ENCODE data around the gene KCNE2. TPM values are rescaled to one million over a fixed set of nuclear protein-coding genes. Genes with fewer than 3 reads are reported as not detected.
"Not testable (repeated sequence)": the region's sequence is repeated elsewhere in the genome, so short reads cannot be mapped to it uniquely, and the experiment has no call there.

Gene KCNE2
- total RNA-seq, 1 donor from 2014 or later: not detected

DNA sequence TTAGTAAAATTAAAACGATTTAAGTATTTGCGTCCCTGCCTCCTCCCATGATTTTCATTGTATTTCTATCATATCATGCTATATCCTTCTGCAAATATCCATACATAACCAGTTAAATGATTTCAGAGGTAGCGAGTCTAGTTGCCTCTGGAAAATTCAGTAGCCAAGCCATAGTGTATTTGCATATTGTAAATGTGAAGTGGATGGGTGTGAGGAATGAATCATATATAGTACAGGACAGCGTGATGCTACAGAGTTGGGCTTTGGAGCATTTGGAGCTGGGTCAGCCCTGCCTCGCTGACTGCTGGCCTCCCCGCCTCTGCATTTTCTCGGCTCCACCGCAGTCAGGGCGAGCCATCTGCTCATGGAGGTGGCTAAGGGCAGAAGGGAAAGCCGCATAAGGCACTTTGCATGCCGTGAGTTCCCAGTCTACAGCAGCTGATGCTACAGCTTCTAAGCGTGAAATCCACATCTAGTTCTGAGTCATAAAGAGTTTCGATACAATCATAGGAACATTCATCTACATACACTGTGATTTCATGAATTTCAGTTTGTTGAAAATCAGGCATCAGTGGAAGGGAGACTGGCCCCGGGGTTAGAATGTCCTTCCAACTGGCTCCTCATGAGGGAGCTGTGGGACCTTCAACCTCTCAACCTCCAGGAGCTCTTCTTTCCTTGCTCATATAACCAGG, 20.1 kb downstream of the KCNE2 start:
- H3K36me3 Mint-ChIP-seq (ENCODE audit: low read depth); intact Hi-C loops (cut with micrococcal nuclease); H3K4me1 Mint-ChIP-seq (ENCODE audit: low read depth); H3K9me3 Mint-ChIP-seq; DNase-seq (ENCODE audit: low spot score); H3K27ac Mint-ChIP-seq; H3K4me3 Mint-ChIP-seq; H3K27me3 Mint-ChIP-seq (ENCODE audit: insufficient read depth): not testable (repeated sequence)

DNA sequence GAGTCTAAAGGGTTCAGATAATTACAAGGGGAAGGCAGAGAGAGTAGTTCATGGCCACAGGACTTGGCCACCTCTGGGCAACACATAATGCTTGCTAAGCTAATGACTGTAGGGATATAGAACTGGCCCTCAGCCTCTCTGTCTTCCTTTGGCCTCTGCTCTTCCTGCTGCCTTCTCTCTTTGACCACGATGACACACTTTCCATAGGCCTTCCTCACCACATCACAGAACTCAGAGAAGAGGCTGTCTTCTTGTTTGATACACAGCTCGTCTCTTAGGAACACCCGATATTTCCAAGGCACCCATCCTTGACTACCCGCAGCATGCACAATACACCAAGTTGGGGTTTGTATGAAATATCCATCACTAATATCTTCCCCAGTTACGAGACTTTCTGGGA, 36.7 kb downstream of the KCNE2 start:
- H3K9me3 Mint-ChIP-seq; DNase-seq (ENCODE audit: low spot score); intact Hi-C loops (cut with micrococcal nuclease); H3K36me3 Mint-ChIP-seq (ENCODE audit: low read depth); H3K27ac Mint-ChIP-seq; H3K4me1 Mint-ChIP-seq (ENCODE audit: low read depth); H3K27me3 Mint-ChIP-seq (ENCODE audit: insufficient read depth); H3K4me3 Mint-ChIP-seq: not testable (repeated sequence)

DNA sequence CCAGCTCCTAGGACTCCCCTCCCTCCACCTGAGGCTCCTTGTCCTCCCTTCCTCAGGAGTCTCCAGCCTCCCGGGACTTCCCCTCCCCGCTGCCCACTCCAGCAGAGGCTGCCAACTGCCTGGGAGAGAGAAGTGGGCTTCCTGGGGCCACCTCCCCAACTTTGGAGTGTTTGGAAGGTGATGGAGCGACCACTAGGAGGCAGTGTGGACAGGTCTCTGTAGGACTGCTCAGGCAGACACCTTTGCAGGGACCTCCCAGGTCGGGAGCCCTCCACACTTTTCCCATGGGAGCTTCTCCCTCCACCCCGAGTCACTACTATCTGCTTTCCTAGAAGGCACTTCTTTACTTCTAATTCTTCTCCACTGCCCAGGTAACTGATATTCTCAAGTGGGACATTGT, 40.9 kb downstream of the KCNE2 start:
- H3K9me3 Mint-ChIP-seq; intact Hi-C loops (cut with micrococcal nuclease): not testable (repeated sequence)

DNA sequence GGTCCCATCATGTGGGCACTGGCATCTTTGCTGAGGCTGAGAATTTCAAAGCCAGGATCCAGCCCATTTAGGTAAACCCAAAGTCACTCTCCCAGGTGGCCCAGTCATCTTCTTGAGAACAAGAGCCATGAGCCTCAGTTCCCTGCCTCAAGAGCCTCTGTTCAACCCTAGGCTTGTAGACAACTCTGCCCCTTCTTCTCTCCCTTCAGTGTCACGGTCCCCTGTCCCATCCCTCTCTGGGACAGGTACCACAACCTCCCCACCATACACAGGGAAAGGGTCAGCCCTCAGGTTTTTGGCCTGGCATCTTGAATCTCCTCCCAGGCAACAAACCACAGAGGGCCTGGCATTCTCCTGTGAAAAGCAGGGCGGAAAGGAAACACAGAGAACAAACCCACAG, 41.9 kb downstream of the KCNE2 start:
- H3K36me3 Mint-ChIP-seq (ENCODE audit: low read depth); H3K4me1 Mint-ChIP-seq (ENCODE audit: low read depth); H3K9me3 Mint-ChIP-seq; H3K4me3 Mint-ChIP-seq; intact Hi-C loops (cut with micrococcal nuclease); H3K27ac Mint-ChIP-seq; H3K27me3 Mint-ChIP-seq (ENCODE audit: insufficient read depth); DNase-seq (ENCODE audit: low spot score): not testable (repeated sequence)

More for the DNA sequence above, 40.9 kb downstream of the KCNE2 start:
- H3K27me3 Mint-ChIP-seq (ENCODE audit: insufficient read depth); H3K4me1 Mint-ChIP-seq (ENCODE audit: low read depth); H3K27ac Mint-ChIP-seq; DNase-seq (ENCODE audit: low spot score); H3K4me3 Mint-ChIP-seq; H3K36me3 Mint-ChIP-seq (ENCODE audit: low read depth): not testable (repeated sequence)

DNA sequence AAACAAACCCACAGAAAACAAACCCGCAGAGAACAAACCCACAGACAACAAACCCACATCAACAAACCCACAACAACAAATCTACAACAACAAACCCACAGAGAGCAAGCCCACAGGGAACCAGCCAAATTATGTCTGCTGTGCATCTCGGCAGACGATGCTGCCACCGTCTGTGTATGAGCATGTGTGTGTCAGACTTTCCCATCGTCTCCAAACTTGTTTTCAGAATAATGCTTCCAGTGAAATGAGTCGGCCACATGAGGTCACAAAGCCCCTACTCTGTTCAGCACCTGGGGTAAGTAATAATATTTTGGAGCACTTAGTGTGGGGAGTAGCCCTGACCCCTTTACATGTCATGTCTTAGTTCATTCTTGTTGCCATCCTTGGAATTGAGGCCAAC, 42.3 kb downstream of the KCNE2 start:
- H3K4me1 Mint-ChIP-seq (ENCODE audit: low read depth); H3K27me3 Mint-ChIP-seq (ENCODE audit: insufficient read depth); H3K9me3 Mint-ChIP-seq; H3K27ac Mint-ChIP-seq; intact Hi-C loops (cut with micrococcal nuclease); H3K4me3 Mint-ChIP-seq; DNase-seq (ENCODE audit: low spot score); H3K36me3 Mint-ChIP-seq (ENCODE audit: low read depth): not testable (repeated sequence)

DNA sequence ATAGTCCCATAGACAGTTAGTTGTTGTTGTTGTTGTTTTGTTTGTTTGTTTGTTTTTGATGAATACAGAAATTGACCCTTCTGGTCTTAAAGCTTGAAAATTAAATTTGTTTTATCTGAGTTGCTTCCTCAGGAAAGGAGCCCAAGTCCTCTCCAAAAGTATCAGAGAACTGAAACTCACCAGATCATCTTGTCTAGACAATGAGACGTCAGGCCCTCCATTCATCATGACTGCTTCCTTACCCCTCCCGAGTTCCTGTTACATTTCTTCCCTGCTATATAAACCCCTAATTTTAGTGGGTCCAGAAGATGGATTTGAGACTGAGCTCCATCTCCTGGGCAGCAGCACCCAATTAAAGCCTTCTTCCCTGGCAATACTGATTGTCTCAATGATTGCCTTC, 42.9 kb downstream of the KCNE2 start:
- intact Hi-C loops (cut with micrococcal nuclease); H3K27me3 Mint-ChIP-seq (ENCODE audit: insufficient read depth); DNase-seq (ENCODE audit: low spot score); H3K36me3 Mint-ChIP-seq (ENCODE audit: low read depth); H3K9me3 Mint-ChIP-seq; H3K4me3 Mint-ChIP-seq; H3K4me1 Mint-ChIP-seq (ENCODE audit: low read depth); H3K27ac Mint-ChIP-seq: not testable (repeated sequence)

DNA sequence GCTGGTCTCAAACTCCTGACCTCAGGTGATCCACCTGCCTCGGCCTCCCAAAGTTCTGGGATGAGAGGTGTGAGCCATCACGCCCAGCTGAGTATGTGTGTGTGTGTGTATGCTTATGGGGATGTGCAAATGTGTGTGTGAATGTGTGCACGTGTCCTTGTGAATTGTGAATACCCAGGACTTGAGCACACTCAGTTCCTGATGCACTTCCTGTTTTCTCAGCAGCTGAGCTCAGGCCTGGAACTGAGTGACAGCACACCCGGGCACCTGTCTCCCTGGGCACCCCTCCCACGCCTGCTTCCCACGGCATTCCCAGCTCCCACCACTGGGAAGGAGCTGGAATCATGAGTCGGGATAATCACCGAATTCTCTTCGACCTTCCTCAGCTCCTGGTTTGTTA, 43.5 kb downstream of the KCNE2 start:
- H3K9me3 Mint-ChIP-seq; DNase-seq (ENCODE audit: low spot score); H3K27ac Mint-ChIP-seq: not testable (repeated sequence)

DNA sequence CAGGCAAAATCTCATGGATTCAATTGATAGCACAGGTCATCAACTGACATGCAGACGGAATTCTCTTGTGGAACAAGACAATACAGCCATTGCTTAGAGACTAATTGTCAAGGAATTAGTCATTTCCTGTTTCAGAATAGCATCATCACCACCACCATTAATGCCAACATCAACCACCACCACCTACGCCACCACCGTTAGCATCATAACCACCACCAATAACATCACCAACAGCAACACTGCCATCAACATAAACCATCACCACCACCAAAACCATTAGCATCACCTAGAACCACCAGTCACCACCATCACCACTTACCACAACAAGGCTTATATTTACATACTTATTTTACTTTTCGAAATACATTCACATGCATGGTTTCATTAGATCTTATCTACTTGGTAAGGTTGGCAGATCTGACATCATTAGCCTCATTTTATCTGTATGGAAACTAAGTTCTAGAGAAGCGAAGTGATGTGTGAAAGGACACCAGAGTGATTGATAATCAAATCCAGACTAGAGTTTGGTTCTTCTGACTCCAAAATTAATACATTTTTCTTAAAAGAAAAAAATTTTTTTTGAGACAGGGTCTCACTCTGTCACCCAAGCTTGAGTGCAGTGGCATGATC, 53.8 kb downstream of the KCNE2 start:
- H3K9me3 Mint-ChIP-seq; DNase-seq (ENCODE audit: low spot score); H3K27me3 Mint-ChIP-seq (ENCODE audit: insufficient read depth); H3K4me3 Mint-ChIP-seq; H3K27ac Mint-ChIP-seq; H3K4me1 Mint-ChIP-seq (ENCODE audit: low read depth); intact Hi-C loops (cut with micrococcal nuclease); H3K36me3 Mint-ChIP-seq (ENCODE audit: low read depth): not testable (repeated sequence)

More for the DNA sequence above, 43.5 kb downstream of the KCNE2 start:
- H3K36me3 Mint-ChIP-seq (ENCODE audit: low read depth); H3K27me3 Mint-ChIP-seq (ENCODE audit: insufficient read depth); H3K4me3 Mint-ChIP-seq; H3K4me1 Mint-ChIP-seq (ENCODE audit: low read depth); intact Hi-C loops (cut with micrococcal nuclease): not testable (repeated sequence)

Other genes with a start within 250 kb of the KCNE2 start
- gene SMIM11, start 11.5 kb downstream of the KCNE2 start, total RNA-seq: 7.1 and 18.7 TPM in 2 replicates
- not detected in 2 replicates for gene SMIM34, start 59.9 kb downstream of the KCNE2 start, total RNA-seq
- gene KCNE1, start 148.2 kb downstream of the KCNE2 start, total RNA-seq: 0.41 and 0.51 TPM in 2 replicates

All from activated T-helper 1 cell treated with anti-CD3 and anti-CD28 coated beads, Interleukin-12 subunit alpha, Interleukin-12 subunit beta, Interleukin-2, Interleukin-4 antibody, amounts not matched to agents 30 ng/mL and 10 ng/mL and 1 ng/mL, durations not matched to agents 14 hours and 24 hours and 36 hours (primary cell).